Keratinocyte (primary cell): ENCODE results near the gene ANKRD55. TPM values are rescaled to one million over a fixed set of nuclear protein-coding genes. Genes with fewer than 3 reads are reported as not detected.

ENCODE experiments used
- DNase-seq: peaks from one replicate; pipeline ENCODE4 v3.0.0-alpha.2; 2011; ENCODE audit warnings: low read depth, missing footprints, low spot score
- FAIRE-seq: peaks from 2 replicates; lab custom pipeline; 2011; peaks lifted over from hg19 to GRCh38; lab: Jason Lieb, UNC
- H2AFZ ChIP-seq: 2 replicates; pipeline ENCODE4 v1.6.0; 2012; ENCODE audit warnings: low read length, control low read depth, inconsistent platforms; ENCODE audit not compliant: control insufficient read depth
- H3K27ac ChIP-seq: 2 replicates; pipeline ENCODE4 v1.5.1; 2011; ENCODE audit warnings: low read length; ENCODE audit not compliant: control insufficient read depth, insufficient read depth
- H3K27me3 ChIP-seq: 3 replicates; pipeline ENCODE4 v1.6.0; 2011; ENCODE audit warnings: low read length; ENCODE audit not compliant: control insufficient read depth, insufficient read depth; ENCODE audit errors: extremely low read depth
- H3K36me3 ChIP-seq, 2 experiments: 2 replicates in 1 of 2; 3 replicates in 1 of 2; pipeline ENCODE4 v1.5.1; 2011; ENCODE audit warnings: low read length in 2 of 2, mild to moderate bottlenecking in 1 of 2; ENCODE audit not compliant: control insufficient read depth in 2 of 2, insufficient read depth in 2 of 2; ENCODE audit errors: extremely low read depth in 1 of 2
- H3K4me1 ChIP-seq: 3 replicates; pipeline ENCODE4 v1.5.1; 2011; ENCODE audit warnings: low read length; ENCODE audit not compliant: control insufficient read depth, insufficient read depth; ENCODE audit errors: extremely low read depth
- H3K4me2 ChIP-seq: 3 replicates; pipeline ENCODE4 v1.6.0; 2011; ENCODE audit warnings: low read depth, low read length; ENCODE audit not compliant: control insufficient read depth, insufficient read depth; ENCODE audit errors: extremely low read depth
- H3K4me3 ChIP-seq, 3 experiments: fragments of 200-600 bp in 1 of 3; sonication (generic) in 1 of 3; 2 replicates in 2 of 3; 3 replicates in 1 of 3; pipeline ENCODE4 v1.5.1; 2011 to 2016; ENCODE audit warnings: low read length in 3 of 3, mild to moderate bottlenecking in 3 of 3, control low read depth in 2 of 3, inconsistent platforms in 1 of 3, low read depth in 1 of 3, mixed read lengths in 1 of 3, mixed run types in 1 of 3, moderate library complexity in 1 of 3; ENCODE audit not compliant: control insufficient read depth in 2 of 3, insufficient read depth in 2 of 3; ENCODE audit errors: extremely low read depth in 1 of 3
- H3K79me2 ChIP-seq: 2 replicates; pipeline ENCODE4 v1.6.0; 2012; ENCODE audit warnings: low read length; ENCODE audit not compliant: control insufficient read depth, insufficient read depth
- H3K9ac ChIP-seq: 3 replicates; pipeline ENCODE4 v1.6.0; 2011; ENCODE audit warnings: low read length; ENCODE audit not compliant: control insufficient read depth, insufficient read depth; ENCODE audit errors: extremely low read depth
- H3K9me1 ChIP-seq: 3 replicates; pipeline ENCODE4 v1.6.0; 2011; ENCODE audit warnings: low read length; ENCODE audit not compliant: control insufficient read depth, insufficient read depth; ENCODE audit errors: extremely low read depth
- H3K9me3 ChIP-seq: 2 replicates; pipeline ENCODE4 v1.5.1; 2012; ENCODE audit warnings: low read depth, low read length; ENCODE audit not compliant: control insufficient read depth
- H4K20me1 ChIP-seq: 3 replicates; pipeline ENCODE4 v1.6.0; 2011; ENCODE audit warnings: low read length; ENCODE audit not compliant: control insufficient read depth, insufficient read depth; ENCODE audit errors: extremely low read depth
- EZH2 ChIP-seq: IDR thresholded peaks from one replicate; pipeline ENCODE4 v1.6.1; 2012; ENCODE audit warnings: inconsistent platforms, mild to moderate bottlenecking, low read length, moderate library complexity
- dilution Hi-C: fragments of 300-500 bp; cut with MboI; formaldehyde crosslinking; loops from one replicate; pipeline ENCODE4 v1.7.0; 2020; ENCODE audit warnings: low sequenced_read_pairs; ENCODE audit not compliant: extremely low pct_ligation_motif_present
- polyA plus RNA-seq, 5 experiments: library from polyadenylated mRNA; depleted of rRNA in 3 of 5; stranded (reverse) in 3 of 5; stranded (forward) in 1 of 5; unstranded in 1 of 5; fragments of >200 nt; gene quantifications; 1 replicate in 1 of 5; 2 replicates in 3 of 5; 3 replicates in 1 of 5; pipeline versions ENCODE4 v1.2.1 to v1.2.3, GENCODE V29; 2011 to 2012; ENCODE audit warnings: missing spikeins in 2 of 5, low read depth in 1 of 5, low replicate concordance in 1 of 5
- TF ChIP-seq, protein P1 (sequence below), 3 experiments: IDR thresholded peaks in 1 of 3; conservative IDR thresholded peaks in 1 of 3; optimal IDR thresholded peaks in 1 of 3; 2 replicates in 2 of 3; 3 replicates in 1 of 3; pipeline versions ENCODE3 to v1.5.1; 2011; ENCODE audit warnings: low read length in 3 of 3, mild to moderate bottlenecking in 3 of 3, moderate library complexity in 2 of 3, control low read depth in 1 of 3, inconsistent platforms in 1 of 3; ENCODE audit not compliant: insufficient read depth in 2 of 3; ENCODE audit errors: extremely low read depth in 1 of 3

Gene ANKRD55
- polyA plus RNA-seq, 1 donor (not counting 4 experiments of a cell fraction or from before 2014, with no cell fraction given), result not detected

DNA sequence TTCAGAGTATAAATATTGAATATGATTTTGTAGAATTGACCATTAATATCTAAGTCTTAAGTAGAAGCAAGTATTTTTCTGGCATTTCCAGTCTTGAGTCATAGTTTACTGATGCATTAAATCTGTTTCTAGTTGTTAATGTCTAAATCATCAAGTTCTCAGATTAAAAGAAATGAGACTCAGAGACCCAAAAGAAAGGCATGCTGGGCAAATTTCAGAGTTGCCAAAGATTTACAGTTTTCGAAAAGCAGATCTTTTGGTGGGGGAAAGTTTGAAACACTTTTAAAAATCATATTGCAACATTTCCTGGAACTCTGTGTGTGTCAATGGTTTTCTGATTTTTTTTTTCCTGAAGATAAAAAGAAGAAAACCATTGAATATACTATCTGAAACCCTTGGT, 60.9 kb downstream of the ANKRD55 start:
- Histone ChIP-seq H3K4me2 (no peak overlapping the region), H3K79me2 (no peaks in the 10 kb centered on the region), H3K27me3 (no peaks in the 10 kb centered on the region), H3K9me1 (no peaks in the 10 kb centered on the region), H3K27ac (no peak overlapping the region), H3K36me3 (no peaks in the 10 kb centered on the region), H4K20me1 (no peaks in the 10 kb centered on the region), H3K4me1 (peaks cover 7% of the 10 kb centered on the region), H3K9ac (no peak overlapping the region), H3K9me3 (no peaks in the 10 kb centered on the region), H2AFZ (no peak overlapping the region), H3K4me3 (no peak overlapping the region)
- DNase-seq (no peak), FAIRE-seq (no peak)
- dilution Hi-C loops, result no loop called here
- TF ChIP-seq, protein P1, sequence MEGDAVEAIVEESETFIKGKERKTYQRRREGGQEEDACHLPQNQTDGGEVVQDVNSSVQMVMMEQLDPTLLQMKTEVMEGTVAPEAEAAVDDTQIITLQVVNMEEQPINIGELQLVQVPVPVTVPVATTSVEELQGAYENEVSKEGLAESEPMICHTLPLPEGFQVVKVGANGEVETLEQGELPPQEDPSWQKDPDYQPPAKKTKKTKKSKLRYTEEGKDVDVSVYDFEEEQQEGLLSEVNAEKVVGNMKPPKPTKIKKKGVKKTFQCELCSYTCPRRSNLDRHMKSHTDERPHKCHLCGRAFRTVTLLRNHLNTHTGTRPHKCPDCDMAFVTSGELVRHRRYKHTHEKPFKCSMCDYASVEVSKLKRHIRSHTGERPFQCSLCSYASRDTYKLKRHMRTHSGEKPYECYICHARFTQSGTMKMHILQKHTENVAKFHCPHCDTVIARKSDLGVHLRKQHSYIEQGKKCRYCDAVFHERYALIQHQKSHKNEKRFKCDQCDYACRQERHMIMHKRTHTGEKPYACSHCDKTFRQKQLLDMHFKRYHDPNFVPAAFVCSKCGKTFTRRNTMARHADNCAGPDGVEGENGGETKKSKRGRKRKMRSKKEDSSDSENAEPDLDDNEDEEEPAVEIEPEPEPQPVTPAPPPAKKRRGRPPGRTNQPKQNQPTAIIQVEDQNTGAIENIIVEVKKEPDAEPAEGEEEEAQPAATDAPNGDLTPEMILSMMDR (optimal IDR thresholded peaks at IDR 0.05 in 1 of 3, IDR thresholded peaks at IDR 0.05 in 1 of 3, conservative IDR thresholded peaks at IDR 0.05 in 1 of 3; ENCODE audit: extremely low read depth in 1 of 3, insufficient read depth in 2 of 3, low read length in 3 of 3), result no peak
- TF ChIP-seq EZH2, result no peak

DNA sequence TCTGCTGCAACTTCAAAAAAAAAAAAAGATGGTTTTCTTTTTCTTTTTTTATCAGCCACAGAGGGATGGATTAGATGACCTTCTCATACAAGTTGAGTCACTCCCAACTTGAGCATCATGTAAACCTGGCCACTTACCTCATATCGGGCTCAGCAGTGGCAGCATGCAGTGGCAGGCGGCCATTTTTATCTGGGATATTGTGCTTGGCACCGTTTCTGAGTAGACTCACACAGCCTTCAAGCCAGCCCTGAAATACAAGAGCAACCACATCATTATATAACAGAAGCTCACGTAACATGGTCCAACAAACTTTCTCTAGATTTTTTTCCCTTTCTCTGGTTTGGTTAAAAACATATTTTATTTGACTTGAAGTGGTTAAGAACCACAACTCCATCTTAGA, 62.6 kb downstream of the ANKRD55 start:
- H3K9me3 ChIP-seq, result no peaks in the 10 kb centered on the region
- H4K20me1 ChIP-seq, result no peaks in the 10 kb centered on the region
- TF ChIP-seq, protein P1 (optimal IDR thresholded peaks at IDR 0.05 in 1 of 3, IDR thresholded peaks at IDR 0.05 in 1 of 3, conservative IDR thresholded peaks at IDR 0.05 in 1 of 3; ENCODE audit: extremely low read depth in 1 of 3, insufficient read depth in 2 of 3, low read length in 3 of 3), result no peak
- TF ChIP-seq EZH2, result no peak
- H3K4me3 ChIP-seq, result no peak overlapping the region
- no peaks in the 10 kb centered on the region for H3K79me2 ChIP-seq
- no peak overlapping the region for H3K4me2 ChIP-seq
- DNase-seq (no peak), FAIRE-seq (no peak)
- dilution Hi-C loops, result no loop called here
- no peaks in the 10 kb centered on the region for H3K9me1 ChIP-seq
- H3K4me1 ChIP-seq, result peaks cover 5% of the 10 kb centered on the region
- no peaks in the 10 kb centered on the region for H3K36me3 ChIP-seq
- H3K27ac ChIP-seq, result no peak overlapping the region
- no peak overlapping the region for H3K9ac ChIP-seq
- no peak overlapping the region for H2AFZ ChIP-seq
- H3K27me3 ChIP-seq, result no peaks in the 10 kb centered on the region
